Measurements from ENCODE around the gene JMJD8. TPM values are rescaled to one million over a fixed set of nuclear protein-coding genes. Genes with fewer than 3 reads are reported as not detected.
A peak's percentile ranks its signal among the peaks of the same experiment; 100 is the strongest.

JMJD8 gene
- total and polyA plus RNA-seq, 10 of the 15 experiments (the other 5 are each of a cell fraction or from before 2014, with no cell fraction given), result 1.00 to 50.4 (median 30.7) TPM

- TF ChIP-seq USF2 (IDR thresholded peaks at IDR 0.05; ENCODE audit: borderline replicate concordance, low read depth, low read length), result no peak
- TF ChIP-seq ESRRA (IDR thresholded peaks at IDR 0.05; ENCODE audit: low read length), result no peak
- TF ChIP-seq IRF4 (IDR thresholded peaks at IDR 0.05; ENCODE audit: low read depth, low read length), result no peak
- TF ChIP-seq FOS (IDR thresholded peaks at IDR 0.05; ENCODE audit: borderline replicate concordance, extremely low read depth, insufficient read length), result no peak
- no peak for TF ChIP-seq PKNOX1 (IDR thresholded peaks at IDR 0.05)
- peak; percentile 67 for TF ChIP-seq HDAC6 (IDR thresholded peaks at IDR 0.05; ENCODE audit: unreplicated experiment)
- no peak for TF ChIP-seq ZNF217 (IDR thresholded peaks at IDR 0.05)
- TF ChIP-seq CREM (IDR thresholded peaks at IDR 0.05; ENCODE audit: low read depth), result no peak
- no peak for TF ChIP-seq RFX5 (IDR thresholded peaks at IDR 0.05; ENCODE audit: low read depth, low read length)
- TF ChIP-seq MXI1 (IDR thresholded peaks at IDR 0.05; ENCODE audit: low read depth, low read length), result peak; percentile 81
- no peak for TF ChIP-seq RCOR1 (conservative IDR thresholded peaks at IDR 0.05; ENCODE audit: low read depth, low read length)
- 0 out of 2 replicates have a peak, but pooled peaks have one; percentile 21 for TF ChIP-seq PAX5 (IDR thresholded peaks at IDR 0.05; ENCODE audit: borderline replicate concordance, low read depth, low read length)
- peak; percentile 74 for TF ChIP-seq DPF2 (IDR thresholded peaks at IDR 0.05)
- no peak for TF ChIP-seq RELA (IDR thresholded peaks at IDR 0.05; ENCODE audit: borderline replicate concordance, partially characterized antibody)
- TF ChIP-seq CEBPB (IDR thresholded peaks at IDR 0.05; ENCODE audit: borderline replicate concordance in 1 of 2, low read depth in 2 of 2, low read length in 2 of 2), result no peak
- no peak for TF ChIP-seq ELK1 (IDR thresholded peaks at IDR 0.05; ENCODE audit: low read depth, low read length)
- TF ChIP-seq CBFB (IDR thresholded peaks at IDR 0.05; ENCODE audit: low read depth), result no peak
- TF ChIP-seq BCL3 (IDR thresholded peaks at IDR 0.05; ENCODE audit: borderline replicate concordance, insufficient read depth, low read depth, low read length, poor library complexity, severe bottlenecking), result no peak
- no peak for TF ChIP-seq ATF7 (IDR thresholded peaks at IDR 0.05; ENCODE audit: low read depth)
- TF ChIP-seq HDGF (IDR thresholded peaks at IDR 0.05), result no peak
- no peak for TF ChIP-seq RBBP5 (conservative IDR thresholded peaks at IDR 0.05)
- TF ChIP-seq POU2F2 (IDR thresholded peaks at IDR 0.05; ENCODE audit: borderline replicate concordance, low read depth, low read length), result peak; percentile 53; the same call in 2 of the 3 replicates
- no peak for TF ChIP-seq CBX5 (IDR thresholded peaks at IDR 0.05; ENCODE audit: low read depth)
- TF ChIP-seq NFIC (IDR thresholded peaks at IDR 0.05; ENCODE audit: low read depth, low read length), result no peak
- no peak for TF ChIP-seq ZNF24 (IDR thresholded peaks at IDR 0.05)
- no peak for TF ChIP-seq MLLT1 (IDR thresholded peaks at IDR 0.05)
- TF ChIP-seq POLR2A (IDR thresholded peaks at IDR 0.05; ENCODE audit: low read depth, low read length), result peak; percentile 80
Measured at GRCh38 chr16:641326-642188, 42.6 kb downstream of the JMJD8 start, which contains the start of gene MCRIP2 (continued).
